H9 (cell line): Measurements from ENCODE around the gene TMEM165. TPM values are rescaled to one million over a fixed set of nuclear protein-coding genes. Genes with fewer than 3 reads are reported as not detected.

Experiments
- DNase-seq: peaks from one replicate; pipeline ENCODE4 v3.0.0-alpha.2; 2017
- H2AFZ ChIP-seq: one replicate; pipeline ENCODE4 v1.6.1; 2013; ENCODE audit warnings: mild to moderate bottlenecking, low read length, control low read depth, moderate library complexity
- H2AK5ac ChIP-seq: 2 replicates; pipeline ENCODE4 v1.6.1; 2013; ENCODE audit warnings: low read length, control low read depth, mixed read lengths; ENCODE audit not compliant: insufficient read length
- H2BK120ac ChIP-seq: one replicate; pipeline ENCODE4 v1.6.1; 2013; ENCODE audit warnings: low read depth, mild to moderate bottlenecking, low read length, control low read depth, inconsistent platforms; ENCODE audit not compliant: poor library complexity, severe bottlenecking
- H2BK12ac ChIP-seq: 2 replicates; pipeline ENCODE4 v1.6.1; 2013; ENCODE audit warnings: low read length, control low read depth, mixed read lengths, low read depth; ENCODE audit not compliant: insufficient read length
- H2BK15ac ChIP-seq: 2 replicates; pipeline ENCODE4 v1.6.1; 2013; ENCODE audit warnings: low read depth, low read length, control low read depth
- H2BK20ac ChIP-seq: one replicate; pipeline ENCODE4 v1.6.1; 2013; ENCODE audit warnings: low read depth, mild to moderate bottlenecking, low read length, control low read depth, inconsistent platforms; ENCODE audit not compliant: poor library complexity, severe bottlenecking
- H2BK5ac ChIP-seq: 2 replicates; pipeline ENCODE4 v1.6.1; 2013; ENCODE audit warnings: low read length, control low read depth, mixed read lengths; ENCODE audit not compliant: insufficient read length
- H3K14ac ChIP-seq: 2 replicates; pipeline ENCODE4 v1.6.1; 2013; ENCODE audit warnings: low read length, control low read depth; ENCODE audit not compliant: insufficient read depth
- H3K18ac ChIP-seq: 2 replicates; pipeline ENCODE4 v1.6.1; 2013; ENCODE audit warnings: low read depth, mild to moderate bottlenecking, mixed read lengths, low read length, control low read depth; ENCODE audit not compliant: insufficient read length
- H3K23ac ChIP-seq: 2 replicates; pipeline ENCODE4 v1.6.1; 2013; ENCODE audit warnings: low read length, control low read depth, mixed read lengths, low read depth; ENCODE audit not compliant: insufficient read length
- H3K23me2 ChIP-seq: 2 replicates; pipeline ENCODE4 v1.6.1; 2013; ENCODE audit warnings: low read depth, mild to moderate bottlenecking, mixed read lengths, low read length, control low read depth; ENCODE audit not compliant: insufficient read length, poor library complexity, severe bottlenecking
- H3K27ac ChIP-seq: 2 replicates; pipeline ENCODE4 v1.5.1; 2013; ENCODE audit warnings: low read length, control low read depth, mixed read lengths, low read depth; ENCODE audit not compliant: insufficient read length
- H3K27me3 ChIP-seq: 2 replicates; pipeline ENCODE4 v1.6.1; 2013; ENCODE audit warnings: low read length, control low read depth, inconsistent platforms; ENCODE audit not compliant: insufficient read depth
- H3K4ac ChIP-seq: 2 replicates; pipeline ENCODE4 v1.6.1; 2013; ENCODE audit warnings: low read depth, mild to moderate bottlenecking, control low read depth, inconsistent platforms, low read length, moderate library complexity
- H3K4me1 ChIP-seq: 2 replicates; pipeline ENCODE4 v1.6.1; 2013; ENCODE audit warnings: low read length, control low read depth, inconsistent platforms; ENCODE audit not compliant: insufficient read depth
- H3K4me2 ChIP-seq: 2 replicates; pipeline ENCODE4 v1.6.1; 2013; ENCODE audit warnings: low read length, control low read depth, mixed read lengths; ENCODE audit not compliant: insufficient read length, insufficient read depth
- H3K56ac ChIP-seq: 2 replicates; pipeline ENCODE4 v1.6.1; 2013; ENCODE audit warnings: low read depth, mild to moderate bottlenecking, mixed read lengths, low read length, control low read depth; ENCODE audit not compliant: insufficient read length
- H3K79me1 ChIP-seq: 2 replicates; pipeline ENCODE4 v1.6.1; 2013; ENCODE audit warnings: low read depth, mild to moderate bottlenecking, moderate library complexity, low read length, control low read depth, inconsistent platforms; ENCODE audit not compliant: insufficient read depth, poor library complexity, severe bottlenecking
- H3K79me2 ChIP-seq: 2 replicates; pipeline ENCODE4 v1.6.1; 2013; ENCODE audit warnings: low read length, control low read depth, inconsistent platforms; ENCODE audit not compliant: insufficient read depth
- H3K9ac ChIP-seq: 2 replicates; pipeline ENCODE4 v1.6.1; 2013; ENCODE audit warnings: low read length, control low read depth, mixed read lengths; ENCODE audit not compliant: insufficient read length; ENCODE audit errors: extremely low read depth
- H3K9me3 ChIP-seq: one replicate; pipeline ENCODE4 v1.6.1; 2013; ENCODE audit warnings: low read depth, low read length, inconsistent platforms; ENCODE audit not compliant: control insufficient read depth
- H3T11ph ChIP-seq: one replicate; pipeline ENCODE4 v1.6.1; 2013; ENCODE audit warnings: mild to moderate bottlenecking, low read length, control low read depth, inconsistent platforms
- H4K20me1 ChIP-seq: one replicate; pipeline ENCODE4 v1.6.1; 2013; ENCODE audit not compliant: control insufficient read depth, insufficient read length, insufficient read depth
- H4K5ac ChIP-seq: 2 replicates; pipeline ENCODE4 v1.6.1; 2013; ENCODE audit warnings: low read depth, mild to moderate bottlenecking, mixed read lengths, low read length, control low read depth; ENCODE audit not compliant: insufficient read length
- H4K8ac ChIP-seq: replicated peaks from 2 replicates; pipeline ENCODE4 v1.6.1; 2013; ENCODE audit warnings: low read length, control low read depth, mixed read lengths, low read depth; ENCODE audit not compliant: insufficient read length
- H4K91ac ChIP-seq: 2 replicates; pipeline ENCODE4 v1.6.1; 2013; ENCODE audit warnings: low read depth, mild to moderate bottlenecking, moderate library complexity, mixed read lengths, low read length, control low read depth; ENCODE audit not compliant: insufficient read length
- H3K27ac Mint-ChIP-seq, 3 experiments: 2 replicates in 2 of 3; 3 replicates in 1 of 3; pipeline ENCODE4 v1.8.0; 2020 to 2021; ENCODE audit warnings: mixed read lengths in 3 of 3, mild to moderate bottlenecking in 1 of 3, moderate library complexity in 1 of 3
- H3K27me3 Mint-ChIP-seq: 2 replicates; pipeline ENCODE4 v1.8.0; 2021; ENCODE audit warnings: low read depth, mild to moderate bottlenecking, moderate library complexity, mixed read lengths
- H3K36me3 Mint-ChIP-seq, 3 experiments: 2 replicates in 2 of 3; 3 replicates in 1 of 3; pipeline ENCODE4 v1.8.0; 2020 to 2021; ENCODE audit warnings: low read depth in 3 of 3, mixed read lengths in 3 of 3; ENCODE audit not compliant: insufficient read depth in 1 of 3
- H3K4me1 Mint-ChIP-seq, 2 experiments: 2 replicates each; pipeline ENCODE4 v1.8.0; 2020; ENCODE audit warnings: mixed read lengths in 2 of 2
- H3K4me3 Mint-ChIP-seq, 2 experiments: 2 replicates in 1 of 2; 3 replicates in 1 of 2; pipeline ENCODE4 v1.8.0; 2020 to 2021; ENCODE audit warnings: mild to moderate bottlenecking in 2 of 2, mixed read lengths in 2 of 2, moderate library complexity in 1 of 2
- H3K9me3 Mint-ChIP-seq, 2 experiments: 2 replicates in 1 of 2; 3 replicates in 1 of 2; pipeline ENCODE4 v1.8.0; 2020; ENCODE audit warnings: mild to moderate bottlenecking in 2 of 2, mixed read lengths in 2 of 2, moderate library complexity in 1 of 2
- whole genome bisulfite sequencing: extraction: QIAGEN DNeasy Blood & Tissue Kit; methylation state at CpG from one replicate; pipeline ENCODE4 v1.1.7; 2013; ENCODE audit warnings: missing lambda C conversion rate, low lambda C conversion rate, mixed read lengths; ENCODE audit not compliant: insufficient read length; ENCODE audit errors: extremely low coverage; 5-methylcytosine and 5-hydroxymethylcytosine counted together
- total RNA-seq: library from RNA; stranded (reverse); gene quantifications from 2 replicates; pipeline ENCODE4 v1.2.1, GENCODE V29; 2021
- TF ChIP-seq, protein P1 (sequence below): fragments of 200-600 bp; sonication (generic); conservative IDR thresholded peaks from 3 replicates; pipeline ENCODE4 v1.8.0; 2021; ENCODE audit warnings: antibody characterized with exemption, mild to moderate bottlenecking

Gene TMEM165
- total RNA-seq, 1 experiment from 2014 or later: 87.2 TPM

DNA sequence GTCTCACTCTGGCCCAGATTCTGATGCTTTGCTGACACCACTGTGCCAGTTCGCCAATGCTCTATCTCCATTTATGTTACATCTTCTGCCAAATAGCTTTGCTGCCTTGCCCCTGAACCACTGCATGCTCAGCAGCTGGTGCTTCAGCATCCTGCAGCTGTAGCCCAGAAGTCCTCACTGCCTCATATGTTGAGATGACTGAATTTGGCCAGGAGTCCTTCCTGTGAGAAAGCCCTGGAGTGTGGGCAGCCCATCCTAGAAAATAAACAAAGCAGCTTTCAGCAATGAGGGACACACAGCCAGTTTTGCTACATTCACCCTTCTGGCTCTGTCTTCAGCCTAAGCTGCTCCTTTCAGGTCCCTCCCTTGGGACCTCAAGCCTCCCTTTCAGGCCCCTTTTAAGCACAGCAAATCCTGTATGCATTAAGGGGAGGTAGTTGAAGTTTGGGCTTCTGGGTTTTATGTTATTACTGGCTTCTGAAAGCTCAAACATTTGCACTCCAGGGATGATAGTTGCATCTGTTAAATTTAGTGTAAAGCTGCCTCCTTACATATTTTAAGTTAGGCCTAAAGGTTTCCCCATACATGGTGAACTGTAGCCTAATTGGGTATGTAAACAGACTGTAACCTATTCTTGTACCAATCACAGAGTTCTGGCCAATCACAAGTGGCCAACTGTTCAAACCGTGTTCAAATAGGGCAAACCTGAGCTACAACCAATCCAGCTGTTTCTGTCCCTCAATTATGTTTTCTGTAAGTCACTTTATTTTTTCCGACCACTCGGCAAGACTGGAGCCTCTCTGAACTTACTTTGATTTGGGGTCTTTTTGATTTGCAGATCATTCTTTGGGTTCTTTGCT lies 2.1 kb upstream of the TMEM165 start:
- WGBS: no CpG with 5 or more reads among the region's 4 CpGs
- H2BK120ac ChIP-seq: no peak overlapping the region
- H3K14ac ChIP-seq: no peak overlapping the region
- H3K27me3 Mint-ChIP-seq: no peaks in the 10 kb centered on the region
- H2BK5ac ChIP-seq: no peak overlapping the region
- H3K23me2 ChIP-seq: peaks cover 10% of the 10 kb centered on the region
- no peak overlapping the region for H2AK5ac ChIP-seq
- no peak overlapping the region for H3T11ph ChIP-seq
- no peaks in the 10 kb centered on the region for H3K9me3 ChIP-seq
- H4K91ac ChIP-seq: no peak overlapping the region
- H3K79me2 ChIP-seq: peaks cover 23% of the 10 kb centered on the region
- no peaks in the 10 kb centered on the region for H3K4me1 ChIP-seq
- peaks cover 24 to 25% of the 10 kb centered on the region in 2 experiments for H3K4me1 Mint-ChIP-seq
- H2AFZ ChIP-seq: no peak overlapping the region
- no peaks in the 10 kb centered on the region for H3K27me3 ChIP-seq
- no peak overlapping the region for H3K4me2 ChIP-seq
- H4K5ac ChIP-seq: no peak overlapping the region
- H2BK20ac ChIP-seq: no peak overlapping the region
- no peak overlapping the region for H2BK12ac ChIP-seq
- no peaks in the 10 kb centered on the region; a peak in 1 of 5 replicates for H3K9me3 Mint-ChIP-seq
- no peak overlapping the region for H3K4me3 Mint-ChIP-seq
- H3K79me1 ChIP-seq: no peaks in the 10 kb centered on the region
- no peak for DNase-seq
- TF ChIP-seq, protein P1, sequence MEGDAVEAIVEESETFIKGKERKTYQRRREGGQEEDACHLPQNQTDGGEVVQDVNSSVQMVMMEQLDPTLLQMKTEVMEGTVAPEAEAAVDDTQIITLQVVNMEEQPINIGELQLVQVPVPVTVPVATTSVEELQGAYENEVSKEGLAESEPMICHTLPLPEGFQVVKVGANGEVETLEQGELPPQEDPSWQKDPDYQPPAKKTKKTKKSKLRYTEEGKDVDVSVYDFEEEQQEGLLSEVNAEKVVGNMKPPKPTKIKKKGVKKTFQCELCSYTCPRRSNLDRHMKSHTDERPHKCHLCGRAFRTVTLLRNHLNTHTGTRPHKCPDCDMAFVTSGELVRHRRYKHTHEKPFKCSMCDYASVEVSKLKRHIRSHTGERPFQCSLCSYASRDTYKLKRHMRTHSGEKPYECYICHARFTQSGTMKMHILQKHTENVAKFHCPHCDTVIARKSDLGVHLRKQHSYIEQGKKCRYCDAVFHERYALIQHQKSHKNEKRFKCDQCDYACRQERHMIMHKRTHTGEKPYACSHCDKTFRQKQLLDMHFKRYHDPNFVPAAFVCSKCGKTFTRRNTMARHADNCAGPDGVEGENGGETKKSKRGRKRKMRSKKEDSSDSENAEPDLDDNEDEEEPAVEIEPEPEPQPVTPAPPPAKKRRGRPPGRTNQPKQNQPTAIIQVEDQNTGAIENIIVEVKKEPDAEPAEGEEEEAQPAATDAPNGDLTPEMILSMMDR: no peak
- no peak overlapping the region for H3K56ac ChIP-seq
- H3K4ac ChIP-seq: no peak overlapping the region
- no peak overlapping the region for H3K18ac ChIP-seq
- no peaks in the 10 kb centered on the region for H4K20me1 ChIP-seq
- H4K8ac ChIP-seq: no peak overlapping the region
- 0 out of 7 replicates have a peak overlapping the region, but pooled peaks of 1 of the 3 experiments have one; percentile 15 for H3K27ac Mint-ChIP-seq
- H3K23ac ChIP-seq: no peak overlapping the region
- H3K27ac ChIP-seq: no peak overlapping the region
- H3K36me3 Mint-ChIP-seq: peaks cover 12 to 19% (median 13%) of the 10 kb centered on the region in 3 experiments
- no peak overlapping the region for H3K9ac ChIP-seq
- H2BK15ac ChIP-seq: no peak overlapping the region
